K562 (cell line): ENCODE data around the gene FRRS1L. TPM values are rescaled to one million over a fixed set of nuclear protein-coding genes. Genes with fewer than 3 reads are reported as not detected.

Experiments
- CBFA2T2 ChIP-seq: fragments of 450-650 bp; conservative IDR thresholded peaks from 2 replicates; pipeline ENCODE4 v1.6.1; 2017; ENCODE audit warnings: mild to moderate bottlenecking
- CREM ChIP-seq: IDR thresholded peaks from 2 replicates; pipeline ENCODE4 v1.6.1; 2014; ENCODE audit warnings: antibody characterized with exemption, low read depth
- CXXC5 ChIP-seq: fragments of 250-450 bp; sonication (Bioruptor Pico); IDR thresholded peaks from 2 replicates; pipeline ENCODE4 v1.8.0; 2022; ENCODE audit warnings: inconsistent platforms, mild to moderate bottlenecking, moderate library complexity
- EP300 ChIP-seq: IDR thresholded peaks from 2 replicates; pipeline ENCODE4 v1.6.1; 2012; ENCODE audit warnings: low read length, improper control_type of control experiment
- FOXK2 ChIP-seq, 2 experiments: fragments of 450-650 bp; IDR thresholded peaks in 1 of 2; conservative IDR thresholded peaks in 1 of 2; 2 replicates each; pipeline ENCODE4 v1.6.1; 2016; ENCODE audit warnings: low read depth in 2 of 2, mild to moderate bottlenecking in 1 of 2
- GTF2E2 ChIP-seq: fragments of 200-800 bp; sonication (Bioruptor generic); IDR thresholded peaks from 2 replicates; pipeline ENCODE4 v1.6.1; 2016; ENCODE audit warnings: missing genetic modification characterization, missing compliant biosample characterization
- MEF2A ChIP-seq: IDR thresholded peaks from 2 replicates; pipeline ENCODE4 v1.6.1; 2011; ENCODE audit warnings: low read depth, mild to moderate bottlenecking, low read length, moderate library complexity; ENCODE audit not compliant: control insufficient read depth
- NR3C1 ChIP-seq: sonication (generic); formaldehyde crosslinking; IDR thresholded peaks from 2 replicates; pipeline ENCODE4 v1.8.1; 2022; ENCODE audit warnings: missing genetic modification reagents
- PCBP1 ChIP-seq: fragments of 200-400 bp; formaldehyde crosslinking; IDR thresholded peaks from 2 replicates; pipeline ENCODE4 v1.6.1; 2018; ENCODE audit warnings: mild to moderate bottlenecking, low read depth, low read length; ENCODE audit not compliant: poor library complexity, severe bottlenecking
- PRMT5 ChIP-seq: sonication (generic); formaldehyde crosslinking; IDR thresholded peaks from 2 replicates; pipeline ENCODE4 v1.5.0; 2020; ENCODE audit warnings: missing genetic modification reagents
- TBP ChIP-seq: optimal IDR thresholded peaks from 2 replicates; pipeline ENCODE3; 2011; ENCODE audit warnings: low read depth, low read length, improper control_type of control experiment
- THRAP3 ChIP-seq: fragments of 450-650 bp; IDR thresholded peaks from 2 replicates; pipeline ENCODE4 v1.6.1; 2016; ENCODE audit warnings: mild to moderate bottlenecking, inconsistent platforms, borderline replicate concordance
- ZNF354B ChIP-seq: fragments of 250-450 bp; sonication (Bioruptor Pico); IDR thresholded peaks from 2 replicates; pipeline ENCODE4 v1.4.0; 2020
- ZNF408 ChIP-seq: fragments of 250-450 bp; sonication (Bioruptor Pico); IDR thresholded peaks from 2 replicates; pipeline ENCODE4 v1.4.0; 2020; ENCODE audit warnings: low read depth, mild to moderate bottlenecking, moderate library complexity
- polyA plus RNA-seq, 8 experiments: library from polyadenylated mRNA; depleted of rRNA in 4 of 8; stranded (reverse) in 5 of 8; unstranded in 3 of 8; fragments of >200 nt; fragmentation: Nextera tagmentation in 2 of 8; fragmentation: Illumina TruSeq in 1 of 8; extraction: Ambion mirVana in 2 of 8; extraction: Trizol in 1 of 8; gene quantifications; 2 replicates each; pipeline versions ENCODE4 v1.2.1 to v1.2.3, GENCODE V29; 2011 to 2014; ENCODE audit warnings: inconsistent platforms in 1 of 8, missing spikeins in 1 of 8
- total RNA-seq, 7 experiments: library from RNA; depleted of rRNA in 6 of 7; stranded (reverse); fragments of >200 nt in 6 of 7; fragmentation: Illumina TruSeq in 2 of 7; extraction: Trizol in 2 of 7; gene quantifications; 2 replicates each; pipeline versions ENCODE4 v1.2.1 to v1.2.3, GENCODE V29; 2011 to 2021; ENCODE audit warnings: low replicate concordance in 1 of 7
- TF ChIP-seq, protein P1 (sequence below): fragments of 250-450 bp; sonication (Bioruptor Pico); IDR thresholded peaks from 2 replicates; pipeline ENCODE4 v1.8.0; 2021; ENCODE audit warnings: moderate library complexity, mild to moderate bottlenecking, inconsistent platforms
- TF ChIP-seq, protein P2 (sequence below), 2 experiments: fragments of 450-650 bp in 1 of 2; sonication (generic) in 1 of 2; formaldehyde crosslinking in 1 of 2; IDR thresholded peaks; 2 replicates each; pipeline versions ENCODE4 v1.7.1 to v1.9.0; 2016 to 2022; ENCODE audit warnings: inconsistent platforms in 1 of 2, mild to moderate bottlenecking in 1 of 2, missing genetic modification reagents in 1 of 2

FRRS1L gene
- total and polyA plus RNA-seq, 9 of the 15 experiments (the other 6 are each of a cell fraction or from before 2014, with no cell fraction given), result under 0.01 to 0.04 (median 0.03) TPM; not detected in 5

DNA sequence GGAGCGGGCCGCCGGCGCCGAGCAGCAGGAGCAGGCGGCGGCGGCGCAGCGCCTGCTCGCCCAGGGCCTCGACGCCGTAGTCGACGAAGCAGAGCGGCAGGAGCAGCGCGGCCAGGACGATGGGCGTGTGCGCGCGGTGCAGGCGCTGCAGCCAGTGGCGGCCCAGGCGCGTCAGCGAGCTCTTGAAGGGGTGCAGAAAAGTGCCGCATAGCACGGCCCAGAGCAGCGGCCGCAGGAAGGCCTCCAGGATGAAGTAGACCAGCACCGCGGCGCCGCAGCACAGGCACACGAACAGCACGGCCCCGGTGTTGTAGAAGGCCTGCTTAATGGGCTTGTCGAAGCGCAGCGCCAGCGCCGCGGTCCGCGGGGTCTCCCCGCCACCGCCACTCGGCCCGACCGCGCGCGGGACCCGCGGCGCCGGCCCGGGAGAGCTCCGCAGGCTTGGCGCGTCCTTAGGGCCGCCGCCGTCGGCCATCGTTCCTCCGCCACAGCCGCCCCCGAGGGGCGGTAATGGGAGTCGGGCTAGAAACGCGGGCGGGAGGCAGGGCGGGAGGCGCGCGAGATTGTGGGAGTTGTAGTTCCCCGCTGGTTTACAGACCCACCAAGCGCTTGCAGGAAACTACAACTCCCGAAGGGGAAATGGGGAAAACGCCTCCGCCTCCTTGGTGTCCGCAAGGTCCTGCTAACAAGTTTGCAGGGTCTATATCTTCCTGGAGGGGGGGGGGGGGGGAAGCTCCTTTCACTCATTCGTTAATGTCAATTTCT is 47.4 kb downstream of the FRRS1L start, which contains the start of gene TMEM245 (continued):
- peak; percentile 89 for TF ChIP-seq CXXC5 (CRISPR knock-in tag)
- TF ChIP-seq, protein P1, sequence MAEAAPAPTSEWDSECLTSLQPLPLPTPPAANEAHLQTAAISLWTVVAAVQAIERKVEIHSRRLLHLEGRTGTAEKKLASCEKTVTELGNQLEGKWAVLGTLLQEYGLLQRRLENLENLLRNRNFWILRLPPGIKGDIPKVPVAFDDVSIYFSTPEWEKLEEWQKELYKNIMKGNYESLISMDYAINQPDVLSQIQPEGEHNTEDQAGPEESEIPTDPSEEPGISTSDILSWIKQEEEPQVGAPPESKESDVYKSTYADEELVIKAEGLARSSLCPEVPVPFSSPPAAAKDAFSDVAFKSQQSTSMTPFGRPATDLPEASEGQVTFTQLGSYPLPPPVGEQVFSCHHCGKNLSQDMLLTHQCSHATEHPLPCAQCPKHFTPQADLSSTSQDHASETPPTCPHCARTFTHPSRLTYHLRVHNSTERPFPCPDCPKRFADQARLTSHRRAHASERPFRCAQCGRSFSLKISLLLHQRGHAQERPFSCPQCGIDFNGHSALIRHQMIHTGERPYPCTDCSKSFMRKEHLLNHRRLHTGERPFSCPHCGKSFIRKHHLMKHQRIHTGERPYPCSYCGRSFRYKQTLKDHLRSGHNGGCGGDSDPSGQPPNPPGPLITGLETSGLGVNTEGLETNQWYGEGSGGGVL (CRISPR knock-in tag), result no peak
- no peak for TF ChIP-seq ZNF408 (CRISPR knock-in tag)
- no peak for TF ChIP-seq THRAP3
- TF ChIP-seq PCBP1, result no peak
- no peak for TF ChIP-seq PRMT5 (CRISPR knock-in tag)
- no peak for TF ChIP-seq GTF2E2 (tag)
- peak; percentile 17 to 63; a peak in 2 of 4 replicates for TF ChIP-seq FOXK2 (conservative IDR thresholded peaks at IDR 0.05 in 1 of 2, IDR thresholded peaks at IDR 0.05 in 1 of 2; ENCODE audit: low read depth in 2 of 2)
- TF ChIP-seq EP300, result no peak
- TF ChIP-seq, protein P2, sequence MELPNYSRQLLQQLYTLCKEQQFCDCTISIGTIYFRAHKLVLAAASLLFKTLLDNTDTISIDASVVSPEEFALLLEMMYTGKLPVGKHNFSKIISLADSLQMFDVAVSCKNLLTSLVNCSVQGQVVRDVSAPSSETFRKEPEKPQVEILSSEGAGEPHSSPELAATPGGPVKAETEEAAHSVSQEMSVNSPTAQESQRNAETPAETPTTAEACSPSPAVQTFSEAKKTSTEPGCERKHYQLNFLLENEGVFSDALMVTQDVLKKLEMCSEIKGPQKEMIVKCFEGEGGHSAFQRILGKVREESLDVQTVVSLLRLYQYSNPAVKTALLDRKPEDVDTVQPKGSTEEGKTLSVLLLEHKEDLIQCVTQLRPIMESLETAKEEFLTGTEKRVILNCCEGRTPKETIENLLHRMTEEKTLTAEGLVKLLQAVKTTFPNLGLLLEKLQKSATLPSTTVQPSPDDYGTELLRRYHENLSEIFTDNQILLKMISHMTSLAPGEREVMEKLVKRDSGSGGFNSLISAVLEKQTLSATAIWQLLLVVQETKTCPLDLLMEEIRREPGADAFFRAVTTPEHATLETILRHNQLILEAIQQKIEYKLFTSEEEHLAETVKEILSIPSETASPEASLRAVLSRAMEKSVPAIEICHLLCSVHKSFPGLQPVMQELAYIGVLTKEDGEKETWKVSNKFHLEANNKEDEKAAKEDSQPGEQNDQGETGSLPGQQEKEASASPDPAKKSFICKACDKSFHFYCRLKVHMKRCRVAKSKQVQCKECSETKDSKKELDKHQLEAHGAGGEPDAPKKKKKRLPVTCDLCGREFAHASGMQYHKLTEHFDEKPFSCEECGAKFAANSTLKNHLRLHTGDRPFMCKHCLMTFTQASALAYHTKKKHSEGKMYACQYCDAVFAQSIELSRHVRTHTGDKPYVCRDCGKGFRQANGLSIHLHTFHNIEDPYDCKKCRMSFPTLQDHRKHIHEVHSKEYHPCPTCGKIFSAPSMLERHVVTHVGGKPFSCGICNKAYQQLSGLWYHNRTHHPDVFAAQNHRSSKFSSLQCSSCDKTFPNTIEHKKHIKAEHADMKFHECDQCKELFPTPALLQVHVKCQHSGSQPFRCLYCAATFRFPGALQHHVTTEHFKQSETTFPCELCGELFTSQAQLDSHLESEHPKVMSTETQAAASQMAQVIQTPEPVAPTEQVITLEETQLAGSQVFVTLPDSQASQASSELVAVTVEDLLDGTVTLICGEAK (IDR thresholded peaks at IDR 0.05), result 0 out of 2 replicates have a peak, but pooled peaks have one; percentile 7
- TF ChIP-seq, protein P2 (CRISPR knock-in tag; IDR thresholded peaks at IDR 0.05), result no peak
- TF ChIP-seq MEF2A, result no peak
- TF ChIP-seq CREM, result peak; percentile 54
- no peak for TF ChIP-seq NR3C1 (CRISPR knock-in tag)
- TF ChIP-seq ZNF354B (CRISPR knock-in tag), result no peak
- TF ChIP-seq TBP, result peak; percentile 68
- TF ChIP-seq CBFA2T2, result no peak
